Activated gamma-delta T cell treated with anti-CD3 and anti-CD28 coated beads, Interleukin-2, amount 50 U/mL, for 16 hours (primary cell): Measurements from ENCODE around the gene RASGRP4.
"Not testable (repeated sequence)": the region's sequence is repeated elsewhere in the genome, so short reads cannot be mapped to it uniquely, and the experiment has no call there.

ENCODE experiments used
- DNase-seq: peaks from one replicate; pipeline ENCODE4 v3.0.0-alpha.2; 2020; ENCODE audit warnings: low read depth

The RASGRP4 gene

GRCh38 chr19:38370299-38370698 lies 55.7 kb downstream of the RASGRP4 start:
- DNase-seq, result no peak

- no peak for DNase-seq
These were observed 56.4 kb downstream of the RASGRP4 start for GRCh38 chr19:38369584-38369983.

GRCh38 chr19:38367041-38367440 lies 59.0 kb downstream of the RASGRP4 start:
- no peak for DNase-seq

- DNase-seq, result not testable (repeated sequence)
These were observed 62.9 kb downstream of the RASGRP4 start for GRCh38 chr19:38362946-38363688.

GRCh38 chr19:38362076-38362945 lies 63.7 kb downstream of the RASGRP4 start:
- DNase-seq, result peak; percentile 41

- peak; percentile 37 for DNase-seq
These were observed 64.4 kb downstream of the RASGRP4 start for GRCh38 chr19:38361633-38362075.

- DNase-seq, result no peak
These were observed 65.0 kb downstream of the RASGRP4 start for GRCh38 chr19:38360839-38361631.

- DNase-seq, result no peak
These were observed 65.7 kb downstream of the RASGRP4 start for GRCh38 chr19:38360351-38360750.

GRCh38 chr19:38359242-38360021 lies 66.6 kb downstream of the RASGRP4 start:
- no peak for DNase-seq
